ENCODE measurements around the gene TNNC2. TPM values are rescaled to one million over a fixed set of nuclear protein-coding genes. Genes with fewer than 3 reads are reported as not detected.
A peak's percentile ranks its signal among the peaks of the same experiment; 100 is the strongest.
"Not testable (repeated sequence)": the region's sequence is repeated elsewhere in the genome, so short reads cannot be mapped to it uniquely, and the experiment has no call there.

Gene TNNC2
- total RNA-seq, 4 donors from 2014 or later, result 2,919 to 3,968 (median 3,006) TPM

DNA sequence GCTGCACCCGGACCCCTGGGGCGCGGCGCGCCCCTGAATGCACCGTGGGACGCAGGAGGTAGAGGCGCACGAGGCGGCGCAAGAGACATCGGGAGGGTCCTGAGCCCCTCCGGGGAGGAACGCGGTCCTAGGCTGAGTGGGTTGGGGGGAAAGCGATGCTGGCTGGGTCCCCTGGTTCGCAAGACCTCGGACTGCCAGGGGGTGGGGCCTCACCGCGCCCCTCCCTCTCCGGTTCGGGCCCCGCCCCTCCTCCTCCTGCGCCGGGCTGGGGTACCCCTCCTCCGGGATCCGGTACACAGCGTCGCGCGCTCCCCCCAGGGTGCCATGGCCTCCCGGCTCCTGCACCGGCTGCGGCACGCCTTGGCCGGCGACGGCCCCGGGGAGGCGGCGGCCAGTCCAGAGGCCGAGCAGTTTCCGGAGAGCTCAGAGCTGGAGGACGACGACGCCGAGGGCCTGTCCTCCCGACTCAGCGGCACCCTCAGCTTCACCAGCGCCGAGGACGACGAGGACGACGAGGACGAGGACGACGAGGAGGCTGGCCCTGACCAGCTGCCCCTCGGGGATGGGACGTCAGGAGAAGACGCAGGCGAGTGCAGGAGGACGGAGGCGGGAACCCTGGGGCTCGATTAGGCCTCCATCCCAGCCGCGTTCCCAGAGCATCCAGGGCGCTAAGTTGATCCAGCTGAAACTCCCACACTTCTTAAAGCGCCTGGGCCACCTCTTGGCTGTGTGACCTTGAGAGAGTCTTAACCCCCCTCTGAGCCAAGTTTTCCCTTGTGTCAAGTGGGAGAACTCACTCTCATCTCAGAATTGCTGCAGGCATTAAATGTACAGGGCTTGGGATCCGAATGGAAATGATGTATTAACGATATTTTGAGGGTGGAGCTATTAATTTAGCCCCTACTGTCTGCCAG, 7.0 kb upstream of the TNNC2 start:
- in situ Hi-C loops (cut with MboI; ENCODE audit: low sequenced_read_pairs in 4 of 4) (no loop called here), intact Hi-C loops (cut with DNase I; ENCODE audit: low total_unique reads) (loop anchor here (2.0 kb wide), 2 partner anchors 23 to 35 kb away; partner anchors contain the start of genes ACOT8 and ZSWIM3)
- peak; percentile 64 to 70 for ATAC-seq
- peak overlapping the region; percentile 73 to 80 (median 79) for H3K4me3 ChIP-seq
- peak overlapping the region; percentile 95 to 97 (median 96) for H3K27ac ChIP-seq
- DNase-seq, result peak; percentile 70 to 81
- H3K27me3 ChIP-seq, result no peaks in the 10 kb centered on the region
- H3K4me1 ChIP-seq, result peaks cover 40 to 57% of the 10 kb centered on the region in 2 donors
- H3K9me3 ChIP-seq, result no peaks in the 10 kb centered on the region
- TF ChIP-seq, protein P1, sequence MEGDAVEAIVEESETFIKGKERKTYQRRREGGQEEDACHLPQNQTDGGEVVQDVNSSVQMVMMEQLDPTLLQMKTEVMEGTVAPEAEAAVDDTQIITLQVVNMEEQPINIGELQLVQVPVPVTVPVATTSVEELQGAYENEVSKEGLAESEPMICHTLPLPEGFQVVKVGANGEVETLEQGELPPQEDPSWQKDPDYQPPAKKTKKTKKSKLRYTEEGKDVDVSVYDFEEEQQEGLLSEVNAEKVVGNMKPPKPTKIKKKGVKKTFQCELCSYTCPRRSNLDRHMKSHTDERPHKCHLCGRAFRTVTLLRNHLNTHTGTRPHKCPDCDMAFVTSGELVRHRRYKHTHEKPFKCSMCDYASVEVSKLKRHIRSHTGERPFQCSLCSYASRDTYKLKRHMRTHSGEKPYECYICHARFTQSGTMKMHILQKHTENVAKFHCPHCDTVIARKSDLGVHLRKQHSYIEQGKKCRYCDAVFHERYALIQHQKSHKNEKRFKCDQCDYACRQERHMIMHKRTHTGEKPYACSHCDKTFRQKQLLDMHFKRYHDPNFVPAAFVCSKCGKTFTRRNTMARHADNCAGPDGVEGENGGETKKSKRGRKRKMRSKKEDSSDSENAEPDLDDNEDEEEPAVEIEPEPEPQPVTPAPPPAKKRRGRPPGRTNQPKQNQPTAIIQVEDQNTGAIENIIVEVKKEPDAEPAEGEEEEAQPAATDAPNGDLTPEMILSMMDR (IDR thresholded peaks at IDR 0.05 in 4 of 5, conservative IDR thresholded peaks at IDR 0.05 in 1 of 5), result no peak
- peak; percentile 67 to 81 for TF ChIP-seq POLR2A (IDR thresholded peaks at IDR 0.05)
- peaks cover 0 to 18% of the 10 kb centered on the region in 2 donors for H3K36me3 ChIP-seq

- peak within 1 kb of the TSS; percentile 73 to 80 (median 79) for H3K4me3 ChIP-seq
- ATAC-seq, result peak; percentile 47 to 57
- DNase-seq, result peak; percentile 70 to 87
- peak within 1 kb of the TSS; percentile 95 to 97 (median 96) for H3K27ac ChIP-seq
- no peak for TF ChIP-seq POLR2A (IDR thresholded peaks at IDR 0.05)
- TF ChIP-seq, protein P1 (IDR thresholded peaks at IDR 0.05 in 4 of 5, conservative IDR thresholded peaks at IDR 0.05 in 1 of 5), result no peak
- peaks cover 0 to 13% of the 10 kb centered on the region in 2 donors for H3K36me3 ChIP-seq
- intact Hi-C loops (cut with DNase I; ENCODE audit: low total_unique reads) (loop anchor here (2.0 kb wide), 1 partner anchor 34 kb away; no protein-coding TSS in a partner anchor), in situ Hi-C loops (cut with MboI; ENCODE audit: low sequenced_read_pairs in 4 of 4) (no loop called here)
- peaks cover 46 to 66% of the 10 kb centered on the region in 2 donors for H3K4me1 ChIP-seq
- no peaks in the 10 kb centered on the region for H3K27me3 ChIP-seq
- no peaks in the 10 kb centered on the region for H3K9me3 ChIP-seq
Observed at GRCh38 chr20:45833030-45833882, 6.1 kb upstream of the TNNC2 start, which contains the start of gene SNX21. Gene SNX21, plus strand, starts transcription at chr20:45833799. Its CDS starts 121 bp downstream, at chr20:45833920.

- intact Hi-C loops (cut with DNase I; ENCODE audit: low total_unique reads) (loop anchor here (2.0 kb wide), 1 partner anchor 34 kb away; no protein-coding TSS in a partner anchor), in situ Hi-C loops (cut with MboI; ENCODE audit: low sequenced_read_pairs in 4 of 4) (no loop called here)
- no peak for ATAC-seq
- DNase-seq, result no peak
- peaks cover 49 to 66% of the 10 kb centered on the region in 2 donors for H3K4me1 ChIP-seq
- H3K27me3 ChIP-seq, result no peaks in the 10 kb centered on the region
- peaks cover 0 to 6% of the 10 kb centered on the region in 2 donors for H3K36me3 ChIP-seq
- peak overlapping the region; percentile 95 to 97 (median 96) for H3K27ac ChIP-seq
- H3K4me3 ChIP-seq, result peak overlapping the region in 2 of 4 donors; percentile 73 to 79
- TF ChIP-seq, protein P1 (IDR thresholded peaks at IDR 0.05 in 4 of 5, conservative IDR thresholded peaks at IDR 0.05 in 1 of 5), result no peak
- TF ChIP-seq POLR2A (IDR thresholded peaks at IDR 0.05), result no peak
- H3K9me3 ChIP-seq, result no peaks in the 10 kb centered on the region
Observed at GRCh38 chr20:45832619-45833018, 5.5 kb upstream of the TNNC2 start.

DNA sequence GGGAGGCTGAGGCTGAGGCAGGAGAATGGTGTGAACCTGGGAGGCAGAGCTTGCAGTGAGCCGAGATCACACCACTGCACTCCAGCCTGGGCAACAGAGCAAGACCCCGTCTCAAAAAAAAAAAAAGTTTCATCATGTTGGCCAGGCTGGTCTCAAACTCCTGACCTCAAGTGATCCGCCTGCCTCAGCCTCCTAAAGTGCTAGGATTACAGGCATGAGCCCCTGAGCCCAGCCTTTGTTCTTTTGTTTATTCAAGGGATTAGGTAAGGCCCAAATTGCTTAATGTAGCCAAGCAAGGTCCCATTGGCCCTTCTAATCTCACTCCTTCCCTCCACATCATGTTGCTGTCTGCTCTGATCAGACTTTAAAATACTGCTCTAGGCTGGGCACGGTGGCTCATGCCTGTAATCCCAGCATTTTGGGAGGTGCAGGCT, 2.6 kb upstream of the TNNC2 start:
- DNase-seq; ATAC-seq; H3K36me3 ChIP-seq; H3K4me3 ChIP-seq; intact Hi-C loops (cut with DNase I; ENCODE audit: low total_unique reads); H3K9me3 ChIP-seq; H3K27me3 ChIP-seq: not testable (repeated sequence)
- Histone ChIP-seq H3K27ac (peak overlapping the region; percentile 95 to 97 (median 96)), H3K4me1 (peaks cover 49 to 60% of the 10 kb centered on the region in 2 donors)
- in situ Hi-C loops (cut with MboI; ENCODE audit: low sequenced_read_pairs in 4 of 4), result loop anchor here in 1 of 4 donors (10.0 kb wide), 1 partner anchor 115 kb away; no protein-coding TSS in a partner anchor
